HCT116 (cell line): ENCODE data around the gene CCDC138.

Source experiments
- EZH2 ChIP-seq: fragments of 200-600 bp; sonication (generic); IDR thresholded peaks from 2 replicates; pipeline ENCODE4 v1.6.1; 2017; ENCODE audit warnings: antibody characterized with exemption, mixed run types
- MAX ChIP-seq: IDR thresholded peaks from 2 replicates; pipeline ENCODE4 v1.6.1; 2012
- POLR2A ChIP-seq: IDR thresholded peaks from 2 replicates; pipeline ENCODE4 v1.7.0; 2011; ENCODE audit warnings: borderline replicate concordance; ENCODE audit not compliant: insufficient read depth, insufficient read length; ENCODE audit errors: extremely low read depth
- POLR2AphosphoS5 ChIP-seq: IDR thresholded peaks from 2 replicates; pipeline ENCODE4 v1.6.1; 2011; ENCODE audit warnings: mild to moderate bottlenecking, low read depth, low read length, moderate library complexity
- TF ChIP-seq, protein P1 (sequence below), 3 experiments: fragments of 200-600 bp in 1 of 3; sonication (generic) in 1 of 3; IDR thresholded peaks in 2 of 3; conservative IDR thresholded peaks in 1 of 3; 2 replicates each; pipeline ENCODE4 v1.5.1; 2012 to 2017; ENCODE audit warnings: low read depth in 2 of 3, low read length in 2 of 3, antibody characterized with exemption in 1 of 3, borderline replicate concordance in 1 of 3, control low read depth in 1 of 3, mild to moderate bottlenecking in 1 of 3, mixed read lengths in 1 of 3, mixed run types in 1 of 3, moderate library complexity in 1 of 3; ENCODE audit not compliant: insufficient read depth in 1 of 3
- TF ChIP-seq, protein P2 (sequence below): IDR thresholded peaks from 2 replicates; pipeline ENCODE4 v1.6.1; 2012
- TF ChIP-seq, protein P3 (sequence below): IDR thresholded peaks from 2 replicates; pipeline ENCODE4 v1.6.1; 2012; ENCODE audit warnings: low read depth

GRCh38 chr2:108825254-108825653 is 38.7 kb downstream of the CCDC138 start:
- TF ChIP-seq, protein P1, sequence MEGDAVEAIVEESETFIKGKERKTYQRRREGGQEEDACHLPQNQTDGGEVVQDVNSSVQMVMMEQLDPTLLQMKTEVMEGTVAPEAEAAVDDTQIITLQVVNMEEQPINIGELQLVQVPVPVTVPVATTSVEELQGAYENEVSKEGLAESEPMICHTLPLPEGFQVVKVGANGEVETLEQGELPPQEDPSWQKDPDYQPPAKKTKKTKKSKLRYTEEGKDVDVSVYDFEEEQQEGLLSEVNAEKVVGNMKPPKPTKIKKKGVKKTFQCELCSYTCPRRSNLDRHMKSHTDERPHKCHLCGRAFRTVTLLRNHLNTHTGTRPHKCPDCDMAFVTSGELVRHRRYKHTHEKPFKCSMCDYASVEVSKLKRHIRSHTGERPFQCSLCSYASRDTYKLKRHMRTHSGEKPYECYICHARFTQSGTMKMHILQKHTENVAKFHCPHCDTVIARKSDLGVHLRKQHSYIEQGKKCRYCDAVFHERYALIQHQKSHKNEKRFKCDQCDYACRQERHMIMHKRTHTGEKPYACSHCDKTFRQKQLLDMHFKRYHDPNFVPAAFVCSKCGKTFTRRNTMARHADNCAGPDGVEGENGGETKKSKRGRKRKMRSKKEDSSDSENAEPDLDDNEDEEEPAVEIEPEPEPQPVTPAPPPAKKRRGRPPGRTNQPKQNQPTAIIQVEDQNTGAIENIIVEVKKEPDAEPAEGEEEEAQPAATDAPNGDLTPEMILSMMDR (IDR thresholded peaks at IDR 0.05 in 2 of 3, conservative IDR thresholded peaks at IDR 0.05 in 1 of 3; ENCODE audit: borderline replicate concordance in 1 of 3, insufficient read depth in 1 of 3, low read depth in 2 of 3, low read length in 2 of 3): no peak
- no peak for TF ChIP-seq MAX
- TF ChIP-seq, protein P2, sequence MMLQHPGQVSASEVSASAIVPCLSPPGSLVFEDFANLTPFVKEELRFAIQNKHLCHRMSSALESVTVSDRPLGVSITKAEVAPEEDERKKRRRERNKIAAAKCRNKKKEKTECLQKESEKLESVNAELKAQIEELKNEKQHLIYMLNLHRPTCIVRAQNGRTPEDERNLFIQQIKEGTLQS: no peak
- no peak for TF ChIP-seq POLR2AphosphoS5
- TF ChIP-seq, protein P3, sequence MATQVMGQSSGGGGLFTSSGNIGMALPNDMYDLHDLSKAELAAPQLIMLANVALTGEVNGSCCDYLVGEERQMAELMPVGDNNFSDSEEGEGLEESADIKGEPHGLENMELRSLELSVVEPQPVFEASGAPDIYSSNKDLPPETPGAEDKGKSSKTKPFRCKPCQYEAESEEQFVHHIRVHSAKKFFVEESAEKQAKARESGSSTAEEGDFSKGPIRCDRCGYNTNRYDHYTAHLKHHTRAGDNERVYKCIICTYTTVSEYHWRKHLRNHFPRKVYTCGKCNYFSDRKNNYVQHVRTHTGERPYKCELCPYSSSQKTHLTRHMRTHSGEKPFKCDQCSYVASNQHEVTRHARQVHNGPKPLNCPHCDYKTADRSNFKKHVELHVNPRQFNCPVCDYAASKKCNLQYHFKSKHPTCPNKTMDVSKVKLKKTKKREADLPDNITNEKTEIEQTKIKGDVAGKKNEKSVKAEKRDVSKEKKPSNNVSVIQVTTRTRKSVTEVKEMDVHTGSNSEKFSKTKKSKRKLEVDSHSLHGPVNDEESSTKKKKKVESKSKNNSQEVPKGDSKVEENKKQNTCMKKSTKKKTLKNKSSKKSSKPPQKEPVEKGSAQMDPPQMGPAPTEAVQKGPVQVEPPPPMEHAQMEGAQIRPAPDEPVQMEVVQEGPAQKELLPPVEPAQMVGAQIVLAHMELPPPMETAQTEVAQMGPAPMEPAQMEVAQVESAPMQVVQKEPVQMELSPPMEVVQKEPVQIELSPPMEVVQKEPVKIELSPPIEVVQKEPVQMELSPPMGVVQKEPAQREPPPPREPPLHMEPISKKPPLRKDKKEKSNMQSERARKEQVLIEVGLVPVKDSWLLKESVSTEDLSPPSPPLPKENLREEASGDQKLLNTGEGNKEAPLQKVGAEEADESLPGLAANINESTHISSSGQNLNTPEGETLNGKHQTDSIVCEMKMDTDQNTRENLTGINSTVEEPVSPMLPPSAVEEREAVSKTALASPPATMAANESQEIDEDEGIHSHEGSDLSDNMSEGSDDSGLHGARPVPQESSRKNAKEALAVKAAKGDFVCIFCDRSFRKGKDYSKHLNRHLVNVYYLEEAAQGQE: no peak
- TF ChIP-seq EZH2: no peak
- no peak for TF ChIP-seq POLR2A
